ENCODE results near the gene C15orf39.
"Not testable (repeated sequence)": the region's sequence is repeated elsewhere in the genome, so short reads cannot be mapped to it uniquely, and the experiment has no call there.

C15orf39 gene

DNA sequence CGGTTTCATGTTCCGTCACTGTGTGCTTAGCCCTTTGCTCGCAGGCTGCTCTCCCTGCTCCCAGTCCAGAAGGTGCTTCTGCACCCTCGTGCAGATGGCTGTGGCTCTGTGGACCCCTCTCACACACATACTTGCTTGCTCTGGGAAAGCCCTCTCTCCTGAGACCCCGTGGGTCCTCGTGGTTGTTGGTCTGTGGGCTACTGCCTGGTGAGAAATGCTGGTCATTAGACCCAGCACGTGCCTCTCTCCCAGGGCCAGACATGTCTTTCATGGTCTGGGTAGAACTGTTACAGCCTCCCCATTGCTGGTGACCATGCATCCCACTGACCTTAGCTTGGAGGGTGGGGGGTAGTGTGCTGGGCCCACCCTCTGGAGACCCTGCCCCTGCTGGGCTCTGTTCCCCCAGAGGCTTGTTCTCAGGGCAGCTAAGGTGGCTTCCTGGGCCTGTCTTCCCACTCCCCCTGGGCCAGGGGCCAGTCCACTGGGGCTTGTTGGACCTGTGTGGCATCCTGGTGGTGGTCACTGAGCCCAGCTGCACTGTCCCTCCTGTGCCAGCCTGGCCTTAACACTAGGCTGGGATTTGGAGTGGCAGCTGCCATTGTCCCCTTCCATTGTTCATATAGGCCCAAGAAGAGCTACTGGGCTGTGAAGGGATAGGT is 10.6 kb downstream of the C15orf39 start:
- no peak for DNase-seq (ENCODE audit: low spot score)

DNA sequence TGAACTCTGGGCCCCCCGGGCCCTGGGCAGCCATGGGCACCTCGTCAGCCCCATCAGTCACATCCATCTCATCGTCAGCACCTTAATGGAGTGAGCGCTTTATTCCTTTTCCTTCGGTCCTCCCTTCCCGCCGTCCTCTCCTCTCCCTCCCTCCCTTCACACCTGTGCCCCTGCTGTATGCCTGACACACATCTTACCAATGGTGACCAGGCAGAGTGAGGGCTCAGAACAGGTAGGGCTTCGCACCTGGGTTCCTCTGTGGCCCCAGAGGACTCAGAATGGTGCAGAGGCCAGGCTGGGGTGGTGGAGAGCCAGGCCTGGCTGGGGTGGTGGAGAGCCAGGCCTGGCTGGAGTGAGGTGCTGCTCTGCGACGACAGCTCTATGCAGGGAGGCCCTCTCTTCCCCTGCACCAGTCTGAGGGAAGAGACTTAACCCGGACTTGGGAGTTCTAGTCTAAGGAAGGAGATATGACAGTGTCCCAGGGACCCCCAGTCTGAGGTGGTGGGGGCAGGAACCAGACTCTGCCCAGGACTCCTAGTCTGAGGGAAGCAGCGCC is 11.6 kb downstream of the C15orf39 start:
- DNase-seq (ENCODE audit: low spot score): no peak

DNA sequence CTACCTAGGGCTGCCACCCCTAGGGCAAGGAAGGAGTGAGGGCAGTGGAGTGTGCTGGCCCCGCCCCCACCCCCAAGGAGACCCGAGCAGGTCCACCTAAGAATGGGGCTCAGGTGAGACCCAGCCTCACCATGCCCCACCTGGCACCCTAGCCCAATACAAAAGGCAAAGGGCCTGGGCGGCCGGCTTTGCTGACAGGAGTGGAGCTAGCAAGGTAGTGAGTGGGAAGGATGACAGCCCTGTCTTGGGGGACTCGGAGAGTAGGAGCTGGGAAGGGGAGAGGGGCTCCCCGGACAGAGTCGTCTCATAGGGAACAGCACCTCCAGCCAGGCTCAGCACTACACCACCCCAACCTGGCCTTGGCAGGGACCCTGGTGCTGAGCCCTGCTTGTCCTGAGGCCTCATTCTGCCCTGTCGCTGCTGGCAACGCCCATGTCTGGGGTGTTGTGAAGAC is 12.1 kb downstream of the C15orf39 start:
- no peak for DNase-seq (ENCODE audit: low spot score)

- no peak for DNase-seq (ENCODE audit: low spot score)
These were observed 12.8 kb downstream of the C15orf39 start for GRCh38 chr15:75214293-75215096.

DNA sequence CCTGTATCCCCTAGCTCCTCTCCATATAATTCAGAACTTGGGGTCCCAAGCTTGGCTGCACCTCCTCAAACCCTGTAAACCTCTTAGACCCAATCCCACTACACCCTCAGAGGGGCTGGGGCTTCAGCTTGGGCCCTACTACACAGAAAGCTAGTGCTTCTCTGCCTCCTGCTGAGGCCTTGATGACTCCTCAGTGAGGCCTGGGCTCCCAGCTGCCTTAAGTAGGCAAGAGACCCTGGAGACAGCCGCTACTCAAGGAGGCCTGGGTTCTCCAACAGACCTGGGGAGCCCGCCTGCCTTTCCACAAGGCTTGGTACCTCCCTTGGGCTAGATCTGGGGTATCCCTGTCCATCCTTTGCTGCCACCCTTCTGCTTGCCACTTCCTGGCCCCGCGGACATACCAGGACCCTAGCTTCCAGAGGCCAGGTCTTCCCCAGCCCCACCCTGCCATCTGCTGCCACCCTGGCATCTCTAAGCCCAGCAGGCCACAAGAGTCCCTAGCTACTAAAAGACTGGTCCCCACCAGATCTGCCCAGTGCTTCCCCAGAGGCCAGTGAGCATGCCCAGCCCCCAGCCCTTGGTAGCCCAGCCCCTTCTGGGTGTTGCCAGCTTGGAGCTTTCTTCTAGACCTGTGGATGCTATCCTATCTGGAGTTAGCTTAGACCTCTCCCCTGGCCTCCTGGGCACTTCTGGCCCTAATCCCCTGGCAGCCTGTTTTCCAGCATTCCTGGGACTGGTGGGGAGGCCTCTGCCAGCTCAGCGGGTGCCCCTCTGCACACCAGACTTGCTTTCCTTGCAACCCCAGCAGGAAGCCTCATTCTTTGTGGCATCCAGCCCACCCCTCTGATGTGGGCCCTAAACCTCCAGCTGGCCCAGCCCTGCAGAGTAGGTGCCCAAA is 13.7 kb downstream of the C15orf39 start:
- DNase-seq (ENCODE audit: low spot score): no peak

- DNase-seq (ENCODE audit: low spot score): no peak
These were observed 15.3 kb downstream of the C15orf39 start for GRCh38 chr15:75217012-75217411.

DNA sequence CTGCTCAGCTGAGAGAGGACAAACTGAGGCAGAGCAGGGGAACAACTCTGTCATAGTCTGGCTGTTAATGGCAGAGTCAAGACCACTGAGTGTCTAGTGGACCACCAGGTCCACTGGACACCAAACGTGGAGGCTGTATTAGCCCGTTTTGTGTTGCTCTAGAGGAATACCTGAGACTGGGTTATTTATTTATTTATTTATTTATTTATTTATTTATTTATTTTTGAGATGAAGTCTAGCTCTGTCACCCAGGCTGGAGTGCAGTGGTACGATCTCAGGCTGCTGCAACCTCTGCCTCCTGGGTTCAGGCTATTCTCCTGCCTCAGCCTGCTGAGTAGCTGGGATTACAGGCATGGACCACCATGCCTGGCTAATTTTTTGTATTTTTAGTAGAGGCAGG is 15.9 kb downstream of the C15orf39 start:
- DNase-seq (ENCODE audit: low spot score): not testable (repeated sequence)

DNA sequence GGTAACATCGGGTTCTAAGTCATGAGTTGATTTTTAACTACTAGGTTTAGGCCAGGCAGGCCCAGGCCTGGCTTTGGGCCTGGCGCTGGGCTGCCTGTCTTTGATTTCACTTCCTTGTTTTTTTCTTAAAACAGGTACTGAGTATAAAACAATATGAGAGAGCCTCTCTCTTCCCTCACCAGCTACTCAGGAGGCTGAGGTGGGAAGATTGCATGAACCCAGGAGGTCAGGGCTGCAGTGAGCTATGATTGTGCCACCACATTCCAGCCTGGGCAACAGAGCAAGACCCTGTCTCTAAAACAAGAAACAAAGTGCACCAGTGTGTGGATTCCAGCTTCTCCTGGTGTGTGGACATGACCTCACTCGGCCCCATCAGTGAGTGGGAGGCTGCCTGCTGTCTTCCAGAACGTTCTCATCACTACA is 17.8 kb downstream of the C15orf39 start:
- DNase-seq (ENCODE audit: low spot score): not testable (repeated sequence)

GRCh38 chr15:75223688-75224087 is 22.0 kb downstream of the C15orf39 start:
- no peak for DNase-seq (ENCODE audit: low spot score)

GRCh38 chr15:75224281-75224680 is 22.6 kb downstream of the C15orf39 start:
- DNase-seq (ENCODE audit: low spot score): no peak

GRCh38 chr15:75225102-75225836 is 23.6 kb downstream of the C15orf39 start:
- not testable (repeated sequence) for DNase-seq (ENCODE audit: low spot score)

DNA sequence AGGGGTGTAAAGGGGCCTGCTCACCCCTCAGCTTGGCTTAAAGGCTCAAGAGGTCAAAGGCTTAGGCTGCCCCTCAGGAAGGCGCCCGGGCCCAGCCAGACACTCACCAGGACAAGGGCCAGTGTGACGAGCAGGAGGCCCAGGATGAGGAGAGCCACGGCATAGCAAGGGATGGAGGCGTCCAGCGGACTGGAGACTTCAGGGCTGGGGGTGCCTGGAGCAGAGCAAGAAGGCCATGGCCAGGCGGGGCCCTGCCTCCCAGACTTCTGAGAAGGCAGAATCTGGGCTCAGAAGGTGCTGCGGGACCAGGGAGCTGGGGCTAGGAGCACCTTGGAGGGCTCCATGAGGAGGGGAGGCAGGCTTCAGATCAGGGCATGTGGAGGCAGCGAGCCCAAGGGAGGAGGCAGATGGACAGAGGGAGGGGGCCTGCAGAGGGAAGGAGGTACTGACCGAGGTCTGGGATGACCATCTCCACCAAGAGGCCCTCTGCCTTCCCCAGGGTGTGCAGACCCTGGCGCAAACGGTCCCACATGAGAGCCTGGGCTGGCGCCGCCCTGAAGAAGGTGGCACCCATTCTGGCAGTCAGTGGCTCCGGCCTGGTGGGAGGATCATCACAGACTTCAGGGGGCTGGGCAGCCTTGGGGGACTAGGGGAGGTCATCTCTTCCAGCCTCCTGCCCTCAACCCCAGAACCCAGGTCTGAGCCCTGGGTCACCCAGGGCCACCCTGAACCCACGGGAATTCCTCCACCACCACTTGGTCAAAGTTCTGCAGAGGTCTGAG is 24.5 kb downstream of the C15orf39 start:
- DNase-seq (ENCODE audit: low spot score): no peak

DNA sequence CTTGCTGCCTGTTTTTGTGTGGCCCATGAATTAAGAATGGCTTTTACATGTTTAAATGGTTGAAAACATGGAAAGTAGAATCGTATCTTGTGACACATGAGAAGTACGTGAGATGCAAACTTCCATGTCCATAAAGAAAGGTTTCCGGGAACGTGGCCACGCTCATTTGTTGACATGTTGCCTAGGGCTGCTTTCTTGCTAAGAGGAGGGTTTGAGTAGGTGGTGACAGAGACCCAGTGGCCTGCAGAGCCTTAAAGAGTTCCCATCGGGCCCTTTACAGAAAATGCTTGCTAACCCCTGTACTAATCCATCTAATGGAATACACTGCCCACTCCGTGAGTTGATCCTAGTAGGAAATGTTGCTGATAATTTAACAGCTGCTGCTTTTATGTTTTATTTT is 25.4 kb downstream of the C15orf39 start:
- DNase-seq (ENCODE audit: low spot score): not testable (repeated sequence)

- peak; percentile 8 for DNase-seq (ENCODE audit: low spot score)
These were observed 26.1 kb downstream of the C15orf39 start for GRCh38 chr15:75227663-75228280.

DNA sequence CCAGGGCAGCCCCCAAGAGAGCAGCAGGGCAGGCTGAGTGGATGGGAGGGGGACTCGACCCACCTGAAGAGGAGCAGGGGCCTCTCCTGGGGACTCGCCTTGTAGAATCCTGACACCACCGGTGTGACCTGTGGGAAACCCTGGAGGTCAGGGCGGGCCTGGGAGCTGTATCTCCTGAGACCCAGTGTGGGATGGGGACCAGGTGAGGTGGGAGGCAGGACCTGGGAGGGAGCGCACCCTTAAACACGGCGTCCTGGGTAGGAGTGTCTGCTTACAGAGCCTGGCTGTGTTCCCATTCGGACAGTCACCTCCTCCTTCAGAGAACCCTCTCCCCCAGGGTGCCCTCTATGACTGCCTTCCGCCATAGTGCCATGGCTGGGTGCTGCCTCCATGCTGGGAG is 27.1 kb downstream of the C15orf39 start:
- peak; percentile 10 for DNase-seq (ENCODE audit: low spot score)

GRCh38 chr15:75229191-75230015 is 27.7 kb downstream of the C15orf39 start:
- peak; percentile 31 for DNase-seq (ENCODE audit: low spot score)

GRCh38 chr15:75230016-75230343 is 28.3 kb downstream of the C15orf39 start:
- no peak for DNase-seq (ENCODE audit: low spot score)

- DNase-seq (ENCODE audit: low spot score): peak; percentile 85
These were observed 29.1 kb downstream of the C15orf39 start for GRCh38 chr15:75230551-75231371.
